ENCODE data around the gene SCRN2. TPM values are rescaled to one million over a fixed set of nuclear protein-coding genes. Genes with fewer than 3 reads are reported as not detected.

Gene SCRN2
- total RNA-seq, 1 donor from 2014 or later, result 70.6 TPM

DNA sequence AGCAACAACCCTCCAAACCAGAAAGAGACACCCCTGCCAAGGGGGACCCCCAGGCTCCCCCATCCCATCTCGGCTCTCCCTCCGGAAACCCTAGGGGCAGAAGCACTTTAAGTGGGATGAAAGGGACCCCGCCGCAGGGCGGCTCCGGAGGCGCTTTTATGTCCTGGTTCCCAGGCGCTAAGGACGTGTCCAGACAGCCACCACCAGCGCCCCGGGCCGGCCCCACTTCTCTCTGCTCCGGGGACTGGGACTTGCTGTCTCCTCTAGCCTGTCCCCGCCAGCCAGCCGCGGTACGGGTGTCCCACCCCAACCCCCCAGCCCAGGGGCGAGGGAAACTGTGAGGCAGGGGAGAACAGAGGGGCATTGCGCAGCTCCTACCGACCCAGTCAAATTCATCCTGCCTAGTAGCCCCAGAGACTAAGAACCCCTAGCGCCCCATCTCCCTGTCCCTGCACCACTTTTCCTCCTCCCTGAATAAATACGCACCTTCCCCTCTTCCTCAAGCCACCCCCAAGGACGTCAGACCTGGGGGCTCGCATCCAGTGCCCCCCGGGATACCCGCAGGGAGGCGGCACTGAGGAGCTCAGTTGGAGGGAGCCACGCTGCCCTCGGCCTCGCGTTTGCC is 5.8 kb upstream of the SCRN2 start:
- DNase-seq (ENCODE audit: low spot score), result no peak

DNA sequence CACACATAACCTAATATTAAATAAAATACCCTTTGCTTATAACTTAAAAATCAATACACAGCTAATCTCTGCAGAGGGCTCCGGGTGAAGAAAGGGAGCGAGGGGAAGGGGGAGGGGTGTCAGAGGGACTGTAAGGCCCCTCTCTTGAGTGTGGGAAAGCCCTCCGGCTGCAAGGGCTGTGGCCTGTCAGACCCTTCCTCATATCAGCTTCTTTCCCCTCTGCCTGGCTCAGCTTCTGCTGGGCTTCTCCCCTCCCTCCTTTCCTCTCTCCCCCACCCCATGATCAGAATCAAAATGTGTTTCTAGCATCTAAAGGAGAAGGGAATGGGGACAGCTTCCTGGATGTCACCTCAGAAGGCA is 4.6 kb upstream of the SCRN2 start:
- DNase-seq (ENCODE audit: low spot score), result no peak

DNA sequence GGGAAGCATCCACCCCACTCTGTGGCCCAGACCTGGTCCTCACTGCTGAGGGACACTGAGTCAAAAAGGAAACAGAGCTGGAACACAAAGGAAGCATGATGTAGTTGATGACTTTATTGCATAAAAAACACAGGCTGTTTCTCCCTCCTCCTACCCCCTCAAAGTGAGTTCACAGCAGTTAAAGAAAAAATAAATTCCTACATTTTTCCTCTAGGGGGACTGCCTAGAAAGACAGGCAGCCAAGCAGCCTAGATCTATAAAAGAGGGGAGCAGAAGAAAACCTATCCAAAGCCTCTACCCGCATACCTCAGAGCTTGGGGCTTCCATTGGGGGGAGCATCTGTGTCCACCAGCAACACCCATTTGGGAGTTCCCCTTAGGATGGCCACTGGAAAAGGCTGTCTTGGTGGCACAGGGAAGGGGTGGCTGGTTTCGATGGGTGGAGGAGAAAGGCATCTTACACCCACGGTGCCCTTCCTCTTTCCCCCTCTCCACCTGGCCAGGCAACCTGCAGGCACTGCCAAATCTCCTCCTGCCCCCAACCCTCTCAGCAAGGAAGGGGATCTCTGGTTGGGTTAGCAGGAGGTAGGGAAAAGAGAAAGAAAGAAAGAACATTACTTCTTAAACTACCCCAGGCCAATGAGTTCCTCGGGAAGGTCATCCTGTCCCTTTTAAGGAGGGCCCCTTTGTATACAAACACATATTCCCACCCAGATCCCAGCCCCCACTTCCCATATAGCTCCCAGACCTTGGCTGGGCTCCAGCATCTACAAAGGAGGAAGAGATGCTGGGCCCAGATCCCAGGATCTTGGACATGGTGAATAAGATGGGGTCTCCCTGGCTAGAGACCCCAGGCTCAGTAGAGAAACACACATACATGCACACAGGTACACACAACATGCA is 4.0 kb upstream of the SCRN2 start:
- no peak for DNase-seq (ENCODE audit: low spot score)

DNA sequence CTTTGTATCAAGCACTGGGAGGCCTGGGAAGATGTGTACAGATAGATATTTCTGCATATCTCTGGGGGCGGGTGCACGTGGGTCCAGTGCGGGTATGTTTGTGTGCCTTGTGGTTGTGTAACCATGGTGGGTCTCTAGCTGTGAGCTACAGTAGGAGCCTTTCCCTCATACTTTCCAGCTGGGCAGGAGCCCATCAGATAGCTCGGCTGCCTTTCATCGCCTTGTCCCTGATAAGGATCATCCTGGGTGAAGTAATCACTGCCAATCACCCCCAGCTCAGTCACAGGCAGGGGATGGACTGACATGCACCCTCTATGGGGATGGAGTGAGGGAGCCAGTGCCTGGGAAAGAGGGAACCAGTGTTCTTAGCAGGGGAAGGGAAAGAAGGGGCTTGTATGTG is 3.2 kb upstream of the SCRN2 start:
- no peak for DNase-seq (ENCODE audit: low spot score)

DNA sequence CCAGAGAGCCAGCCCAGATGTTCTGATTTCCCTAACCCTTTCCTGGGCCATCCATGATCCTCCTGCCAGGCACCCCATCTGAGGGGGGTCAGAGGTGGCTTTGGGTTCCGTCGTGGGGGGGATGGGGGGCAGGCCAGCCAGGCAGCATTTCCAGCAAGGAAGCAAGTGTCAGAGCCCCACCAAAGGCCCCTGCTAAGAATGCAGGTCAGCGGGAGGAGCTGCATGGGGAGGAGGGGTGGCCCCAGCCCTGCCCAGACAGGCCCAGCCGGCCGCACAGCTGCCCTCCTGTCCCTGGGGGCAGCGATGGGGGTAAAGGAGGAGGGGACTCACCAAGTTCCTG is 2.3 kb upstream of the SCRN2 start:
- DNase-seq (ENCODE audit: low spot score), result no peak

DNA sequence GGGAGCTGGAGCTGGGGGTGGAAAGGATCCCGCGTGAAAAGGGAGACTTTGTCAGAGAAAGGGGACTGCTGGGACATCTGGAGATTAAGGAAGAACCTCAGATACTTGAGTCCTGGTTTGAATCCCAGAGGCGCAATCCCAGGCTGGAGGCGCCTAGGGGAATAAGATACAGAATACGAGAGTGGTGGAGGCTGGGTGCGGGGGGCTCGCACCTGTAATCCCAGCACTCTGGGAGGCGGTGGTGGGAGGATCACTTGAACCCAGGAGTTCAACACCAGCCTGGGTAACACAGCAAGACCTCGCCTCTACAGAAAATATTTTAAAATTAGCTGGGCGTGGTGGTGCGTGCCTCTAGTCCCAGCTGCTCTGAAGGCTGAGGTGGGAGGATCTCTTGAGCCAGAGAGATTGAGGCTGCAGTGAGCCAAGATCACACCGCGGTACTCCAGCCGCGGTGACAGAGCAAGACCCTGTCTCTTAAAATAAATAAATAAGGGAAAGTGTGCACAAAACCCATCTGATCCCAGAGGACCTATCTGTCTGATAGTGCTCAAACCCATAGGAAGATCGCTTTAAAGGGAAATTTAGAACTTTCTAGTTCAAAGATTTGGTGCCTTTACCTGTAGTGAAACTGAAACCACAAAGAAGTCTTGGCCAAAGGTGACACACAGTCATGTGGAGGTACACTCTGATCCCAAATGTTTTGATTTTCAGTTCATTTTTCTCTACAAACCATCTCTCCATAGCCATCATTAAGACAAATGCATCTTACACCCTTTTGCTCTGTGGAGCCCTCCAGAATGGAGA is 617 bp upstream of the SCRN2 start:
- no peak for DNase-seq (ENCODE audit: low spot score)

DNA sequence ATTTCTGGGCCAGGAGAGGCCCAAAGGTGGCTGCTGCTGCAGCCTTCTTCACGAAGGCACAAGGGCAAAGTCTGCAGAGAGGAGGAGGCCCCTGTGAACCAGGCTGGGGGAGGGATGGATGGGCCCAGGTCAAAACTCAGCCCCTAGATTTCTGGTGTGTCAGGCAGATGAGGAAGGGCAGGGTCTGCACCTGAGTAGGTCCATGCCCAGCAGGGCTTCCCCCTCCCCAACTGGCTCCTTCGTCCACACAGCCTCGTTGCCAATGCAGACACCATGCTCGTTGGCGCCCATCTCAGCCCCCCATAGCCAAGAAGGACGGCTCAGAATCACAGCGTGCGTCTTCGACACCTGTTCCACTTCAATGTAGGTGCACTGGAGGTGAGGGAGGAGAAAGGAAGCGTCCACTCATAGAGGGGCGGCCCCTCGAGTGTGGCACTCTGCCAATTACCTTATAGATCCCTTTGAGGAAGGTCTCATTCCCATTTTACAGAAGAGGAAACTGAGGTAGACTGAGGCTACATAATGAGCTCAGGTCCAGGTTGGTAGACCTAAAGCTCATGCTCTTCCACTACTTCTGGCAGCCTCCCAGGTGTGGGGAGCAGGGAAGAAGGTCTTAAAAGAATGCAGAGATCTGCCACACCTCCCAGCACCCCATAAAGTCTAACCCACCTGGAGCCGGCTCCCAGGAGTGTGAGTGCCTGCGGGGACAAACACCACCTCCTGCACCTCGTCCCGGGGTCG is 902 bp downstream of the SCRN2 start:
- no peak for DNase-seq (ENCODE audit: low spot score)

DNA sequence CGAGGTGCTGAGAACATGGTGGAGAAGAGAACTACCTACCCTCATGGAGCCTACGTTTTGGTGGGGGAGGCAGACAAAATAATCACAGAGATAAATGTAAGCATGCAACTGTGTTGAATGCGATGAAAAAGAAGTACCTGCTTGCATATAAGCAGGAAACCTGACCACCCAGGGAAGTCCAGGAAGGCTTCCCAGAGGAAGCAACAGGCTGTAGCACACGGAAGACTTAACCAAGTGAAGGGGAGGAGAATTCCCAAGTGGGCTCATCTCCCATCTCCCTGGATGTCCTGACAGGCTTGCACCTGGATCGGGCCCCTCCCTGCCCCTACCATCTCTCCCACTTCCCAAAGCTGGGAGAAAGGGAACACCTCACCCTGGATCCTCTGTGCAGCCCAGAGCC is 2.0 kb downstream of the SCRN2 start:
- DNase-seq (ENCODE audit: low spot score), result no peak

DNA sequence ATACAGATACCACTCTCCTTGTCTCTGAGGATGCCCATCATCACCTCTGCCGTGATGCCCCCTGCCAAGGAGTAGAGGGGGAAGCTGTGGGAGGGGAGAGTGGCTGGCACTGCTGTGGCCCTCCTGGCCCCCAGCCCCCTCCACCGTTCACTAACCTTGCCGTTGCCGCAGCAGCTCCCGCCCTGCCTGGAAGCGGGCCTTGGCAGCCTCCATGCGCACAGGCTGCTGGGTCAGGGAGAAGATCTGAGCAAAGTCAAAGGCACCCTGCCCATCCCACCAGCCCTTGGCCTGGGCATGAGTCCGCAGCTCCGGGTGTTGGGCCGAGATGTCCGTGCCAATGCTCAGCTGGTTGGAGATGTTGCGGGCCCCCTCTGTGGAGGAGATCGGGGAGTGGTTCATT is 2.4 kb downstream of the SCRN2 start:
- DNase-seq (ENCODE audit: low spot score), result no peak

DNA sequence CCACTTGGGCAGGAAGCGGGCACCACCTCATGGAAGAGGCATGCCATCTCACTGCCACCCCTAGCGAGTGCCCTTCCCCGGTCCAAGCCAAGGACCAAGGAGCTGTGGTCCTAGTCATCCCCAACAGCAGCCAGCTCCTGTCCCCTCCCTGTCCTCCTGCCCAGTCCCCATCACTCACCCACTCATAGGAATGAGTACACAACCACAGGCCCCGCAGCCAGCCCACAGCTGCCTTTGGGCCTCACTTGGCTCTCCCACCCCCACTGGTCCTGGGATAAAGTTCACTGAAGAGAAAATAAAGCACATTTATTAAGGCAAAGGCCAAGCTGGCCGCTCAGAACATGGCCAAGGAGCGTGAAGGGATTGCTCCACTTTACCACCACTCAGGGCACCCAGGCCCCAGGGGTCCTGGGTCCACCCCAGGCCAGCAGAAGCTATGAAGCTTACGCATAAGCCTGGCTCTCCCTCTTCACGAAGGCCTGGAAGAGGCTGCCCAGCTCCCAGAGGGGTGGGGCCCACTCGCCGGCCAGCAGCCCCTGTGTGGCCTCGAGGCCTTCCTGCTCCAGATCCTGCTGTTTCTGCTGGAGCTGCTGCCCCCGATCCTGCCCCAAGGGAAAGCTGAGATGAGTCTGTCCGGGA is 3.6 kb downstream of the SCRN2 start:
- DNase-seq (ENCODE audit: low spot score), result no peak

DNA sequence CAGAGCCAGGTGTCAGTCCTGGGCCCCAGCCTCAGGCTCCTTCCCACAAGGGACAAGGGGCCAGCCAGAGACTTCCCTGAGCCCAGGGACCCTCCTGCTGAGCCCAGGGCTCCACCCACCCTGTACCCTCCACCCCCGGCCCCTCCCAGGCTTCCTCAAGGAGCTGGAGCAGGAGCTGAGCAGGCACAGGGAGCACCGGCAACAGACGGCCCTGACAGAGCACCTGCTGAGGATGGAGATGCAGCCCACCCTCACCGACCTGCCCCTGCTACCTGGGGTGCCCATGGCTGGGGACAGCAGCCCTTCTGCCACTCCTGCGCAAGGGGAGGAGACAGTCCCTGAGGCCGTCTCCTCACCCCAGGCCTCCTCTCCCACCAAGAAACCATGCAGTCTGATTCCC is 4.5 kb downstream of the SCRN2 start:
- DNase-seq (ENCODE audit: low spot score), result no peak

DNA sequence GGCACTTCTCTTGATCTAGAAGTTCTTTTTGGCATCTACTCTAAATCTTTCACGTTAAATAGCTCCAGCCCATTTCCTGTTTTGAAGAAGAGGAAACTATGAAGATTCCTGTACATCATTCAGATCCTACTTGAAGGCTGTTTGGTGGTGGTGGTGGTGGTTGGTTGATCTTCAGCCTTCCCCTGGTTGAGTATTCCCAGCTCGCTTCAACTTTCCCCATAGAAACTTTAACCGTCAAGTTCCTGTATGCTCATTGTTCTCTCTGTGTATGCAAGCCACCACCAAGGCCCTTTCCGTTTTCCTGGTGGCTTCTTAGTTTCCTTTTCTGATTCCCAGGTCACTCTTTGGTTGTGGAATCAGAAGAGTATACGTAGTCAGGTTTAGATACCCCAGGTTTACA is 6.3 kb downstream of the SCRN2 start:
- DNase-seq (ENCODE audit: low spot score), result no peak

DNA sequence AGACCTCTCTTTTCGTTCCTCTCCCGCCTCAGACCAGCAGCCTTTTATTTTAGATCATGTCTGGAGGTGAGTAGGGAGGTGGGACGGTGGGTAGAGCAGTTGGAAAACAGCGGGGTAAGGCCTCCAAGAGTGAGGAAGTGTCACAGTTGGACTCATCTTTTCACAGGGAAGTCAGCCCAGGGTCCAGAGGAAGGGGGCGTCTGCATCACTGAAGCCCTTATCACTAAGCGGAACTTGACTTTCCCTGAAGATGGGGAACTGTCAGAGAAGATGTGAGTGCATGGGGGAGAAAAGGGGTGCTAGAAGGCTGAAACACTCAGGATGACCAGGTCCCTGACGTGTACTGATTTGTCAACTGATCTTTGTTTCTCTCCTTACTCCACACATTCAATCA is 9.1 kb downstream of the SCRN2 start:
- no peak for DNase-seq (ENCODE audit: low spot score)

DNA sequence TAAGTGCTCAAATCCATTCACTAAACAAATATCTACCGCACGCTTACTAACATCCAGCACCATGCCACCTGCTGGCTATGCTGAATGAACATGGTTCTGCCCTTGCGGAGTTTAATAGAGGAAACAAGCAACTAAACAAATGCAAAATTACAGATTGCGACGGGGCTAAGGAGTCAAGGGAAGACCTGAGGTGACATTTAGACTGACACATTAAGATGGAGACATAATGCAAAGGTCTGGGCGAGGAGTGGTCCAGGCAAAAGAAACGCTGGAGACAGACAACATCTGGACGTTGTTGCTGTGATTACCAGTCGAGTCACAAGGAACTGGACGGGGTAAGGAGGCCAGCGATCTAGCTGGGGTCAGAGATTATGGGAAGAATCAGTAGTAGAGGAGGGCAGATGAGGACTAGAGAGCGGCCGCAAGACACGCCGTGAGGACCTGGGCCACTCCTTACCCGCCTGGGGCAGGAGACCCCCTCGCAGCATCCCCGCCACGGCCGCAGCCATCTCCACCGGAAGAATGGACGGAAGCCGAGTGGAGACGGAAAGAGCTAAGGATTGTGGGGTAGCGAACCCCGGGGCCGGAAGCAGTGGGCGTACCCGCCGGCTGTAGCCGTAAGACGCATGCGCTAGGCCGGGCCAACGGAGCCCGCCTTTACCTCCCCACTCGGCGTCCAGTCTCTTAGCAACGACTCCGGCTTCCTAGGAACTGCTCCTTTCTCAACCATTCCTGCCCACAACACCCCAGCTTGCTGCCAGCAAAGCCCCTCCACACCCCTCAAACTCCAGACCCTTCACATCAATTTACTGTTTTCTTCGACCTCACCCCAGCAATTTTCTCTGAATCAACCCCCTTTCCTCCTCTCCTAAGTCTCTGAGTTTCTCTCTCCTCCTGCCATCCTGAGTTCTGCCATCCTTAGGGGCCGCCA is 9.8 kb downstream of the SCRN2 start, which contains the start of the genes LRRC46 and MRPL10:
TSS of gene LRRC46 (plus strand) at position 668 of the 931 bp plus-strand sequence. CDS start 320 bp downstream, outside the sequence.
TSS of gene MRPL10 (minus strand) at position 539 of the 931 bp plus-strand sequence. CDS start at position 509, 30 bp downstream.
- DNase-seq (ENCODE audit: low spot score), result peak; percentile 98

DNA sequence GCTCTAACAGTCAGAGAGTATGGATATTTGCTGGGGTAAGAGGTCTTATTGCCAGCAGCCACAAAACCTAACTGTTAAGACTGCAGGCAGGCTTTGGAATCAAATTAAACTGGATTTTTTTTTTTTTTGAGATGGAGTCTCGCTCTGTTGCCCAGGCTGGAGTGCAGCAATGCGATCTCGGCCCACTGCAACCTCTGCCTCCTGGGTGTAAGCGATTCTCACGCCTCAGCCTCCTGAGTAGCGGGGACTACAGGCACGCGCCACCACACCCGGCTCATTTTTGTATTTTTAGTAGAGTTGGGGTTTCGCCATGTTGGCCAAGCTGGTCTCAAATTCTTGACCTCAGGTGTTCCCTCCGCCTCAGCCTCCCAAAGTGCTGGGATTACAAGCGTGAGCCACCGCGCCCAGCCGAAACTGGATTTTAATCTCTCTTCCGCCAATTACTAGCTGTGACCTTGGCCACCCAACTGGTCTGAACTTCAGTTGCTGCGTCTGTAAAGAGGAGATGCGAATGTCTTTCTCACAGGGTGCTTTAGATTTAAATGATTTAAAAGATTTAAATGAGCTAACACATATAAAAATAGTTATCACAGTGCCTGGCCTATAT is 10.6 kb downstream of the SCRN2 start:
- no peak for DNase-seq (ENCODE audit: low spot score)

DNA sequence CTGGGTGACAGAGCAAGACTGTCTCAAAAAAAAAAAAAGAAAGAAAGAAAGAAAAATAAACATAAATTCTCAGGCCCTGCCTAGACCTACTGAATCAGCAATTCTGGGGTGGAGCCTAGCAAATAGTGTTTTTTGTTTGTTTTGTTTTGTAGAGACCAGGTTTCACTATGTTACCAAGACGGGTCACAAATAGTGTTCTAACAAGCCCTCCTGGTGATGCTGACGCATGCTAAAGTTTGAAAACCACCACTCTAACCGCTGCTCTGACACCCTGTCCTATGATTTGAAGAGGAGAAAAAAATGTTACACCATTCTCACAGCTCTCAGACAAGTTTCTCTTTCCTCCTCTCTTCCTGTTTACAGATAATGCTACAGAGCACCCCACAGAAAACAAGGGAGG is 11.2 kb downstream of the SCRN2 start:
- DNase-seq (ENCODE audit: low spot score), result no peak

DNA sequence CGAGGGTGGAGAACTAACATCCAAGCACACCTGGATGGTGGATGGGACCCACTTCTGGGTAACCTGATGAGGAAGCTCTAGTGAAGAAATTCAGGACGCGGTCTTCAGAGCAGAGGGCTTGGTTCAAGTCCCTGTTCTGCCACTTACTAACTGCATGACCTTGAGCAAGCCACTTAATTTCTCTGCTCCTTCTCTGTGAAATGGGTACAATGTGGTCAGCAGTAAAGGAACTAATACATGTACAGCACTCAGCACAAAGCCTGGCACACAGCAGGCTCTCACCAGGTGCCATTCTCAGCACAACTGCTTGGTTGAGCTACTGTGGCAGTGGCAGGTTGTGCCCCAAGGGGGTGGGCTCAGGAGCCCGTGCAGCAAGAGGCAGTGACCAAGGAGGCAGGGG is 17.6 kb downstream of the SCRN2 start:
- DNase-seq (ENCODE audit: low spot score), result no peak

DNA sequence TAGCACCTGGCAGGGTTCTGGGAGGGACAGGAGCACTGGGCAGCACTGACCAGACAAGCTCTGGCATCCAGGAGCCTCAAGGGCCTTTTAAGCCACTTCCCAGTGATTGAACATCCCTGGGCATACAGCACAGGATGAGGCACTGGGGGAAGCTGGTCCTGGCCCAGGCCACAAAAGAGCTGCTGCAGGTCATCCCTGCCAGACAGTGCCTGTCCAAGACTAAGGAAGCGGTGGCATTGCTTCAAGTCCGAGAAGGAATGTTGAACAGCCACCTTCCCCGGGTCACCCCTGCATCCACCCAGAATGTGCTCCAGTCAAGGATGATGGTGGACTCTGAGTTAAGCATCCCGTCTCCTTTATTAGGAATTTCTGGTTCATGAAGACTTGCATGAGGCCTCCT is 18.3 kb downstream of the SCRN2 start:
- no peak for DNase-seq (ENCODE audit: low spot score)
